GM12878 (cell line): ENCODE data around the gene KBTBD4. TPM values are rescaled to one million over a fixed set of nuclear protein-coding genes. Genes with fewer than 3 reads are reported as not detected.

Experiments used
- ATAC-seq: fragments of 200-7000 bp; cut with Tn5 transposase; 3 replicates; pipeline ENCODE4 v1.9.1; 2020; ENCODE audit warnings: mild to moderate bottlenecking, moderate library complexity
- BruUV-seq: library from RNA; stranded (reverse); fragments of 400-500 nt; replicated peaks from 2 replicates; lab custom pipeline; 2021; lab: Mats Ljungman, UMichigan
- CTCF ChIA-PET: fragments of 300-600 bp; sonication (Branson Sonifier 250); formaldehyde crosslinking; extraction: SDS; loops from one replicate; lab custom pipeline; 2021; ENCODE audit warnings: inconsistent platforms; lab: Yijun Ruan, JAX
- POLR2A ChIA-PET: fragments of 350-600 bp; formaldehyde crosslinking; extraction: SDS; loops from one replicate; lab custom pipeline; 2021; ENCODE audit warnings: inconsistent platforms; lab: Charles Lee
- RAD21 ChIA-PET: fragments of 300-600 bp; sonication (Branson Sonifier 250); formaldehyde crosslinking; loops from one replicate; lab custom pipeline; 2023; ENCODE audit warnings: antibody characterized with exemption; ENCODE audit not compliant: unreplicated experiment; lab: Charles Lee
- SMC1A ChIA-PET: fragments of 300-600 bp; sonication (Branson Sonifier 250); formaldehyde crosslinking; loops from one replicate; lab custom pipeline; 2023; ENCODE audit not compliant: unreplicated experiment, uncharacterized antibody; lab: Charles Lee
- DNase-seq: peaks from one replicate; pipeline ENCODE4 v3.0.0-alpha.2; 2011; ENCODE audit warnings: low read depth, low spot score
- FAIRE-seq: peaks from 3 replicates; lab custom pipeline; 2011; peaks lifted over from hg19 to GRCh38; lab: Jason Lieb, UNC
- H2AFZ ChIP-seq: 2 replicates; pipeline ENCODE4 v1.6.0; 2011; ENCODE audit warnings: low read depth, low read length, control low read depth; ENCODE audit not compliant: control insufficient read depth
- H3K27ac ChIP-seq: 2 replicates; pipeline ENCODE4 v1.5.1; 2011; ENCODE audit warnings: control low read depth; ENCODE audit not compliant: control insufficient read depth, insufficient read depth
- H3K27me3 ChIP-seq, 2 experiments: replicated peaks in 1 of 2; 2 replicates each; pipeline versions ENCODE4 v1.6.0 to v1.6.1; 2011; ENCODE audit warnings: low read length in 1 of 2; ENCODE audit not compliant: control insufficient read depth in 2 of 2, insufficient read depth in 2 of 2
- H3K36me3 ChIP-seq, 2 experiments: 2 replicates each; pipeline ENCODE4 v1.5.1; 2011; ENCODE audit warnings: low read length in 1 of 2; ENCODE audit not compliant: control insufficient read depth in 2 of 2, insufficient read depth in 2 of 2
- H3K4me1 ChIP-seq: 2 replicates; pipeline ENCODE4 v1.6.1; 2011; ENCODE audit warnings: mild to moderate bottlenecking, low read length, moderate library complexity, mixed read lengths; ENCODE audit not compliant: control insufficient read depth, insufficient read depth
- H3K4me2 ChIP-seq: 2 replicates; pipeline ENCODE4 v1.6.0; 2011; ENCODE audit warnings: control low read depth; ENCODE audit not compliant: control insufficient read depth, insufficient read depth
- H3K4me3 ChIP-seq: fragments of 200-600 bp; sonication (generic); 2 replicates; pipeline ENCODE4 v1.5.1; 2016
- H3K79me2 ChIP-seq: 2 replicates; pipeline ENCODE4 v1.6.0; 2011; ENCODE audit warnings: low read length; ENCODE audit not compliant: control insufficient read depth, insufficient read depth
- H3K9ac ChIP-seq: 2 replicates; pipeline ENCODE4 v1.8.0; 2011; ENCODE audit warnings: low read length, control low read depth, mixed read lengths; ENCODE audit not compliant: control insufficient read depth, insufficient read depth
- H3K9me3 ChIP-seq: replicated peaks from 3 replicates; pipeline ENCODE4 v1.5.1; 2011; ENCODE audit warnings: mild to moderate bottlenecking, low read length; ENCODE audit not compliant: control insufficient read depth, insufficient read depth
- H4K20me1 ChIP-seq: 2 replicates; pipeline ENCODE4 v1.6.0; 2011; ENCODE audit not compliant: control insufficient read depth, insufficient read depth
- EED ChIP-seq: sonication (generic); IDR thresholded peaks from 2 replicates; pipeline ENCODE4 v1.6.1; 2016; ENCODE audit warnings: antibody characterized with exemption, low read depth
- EGR1 ChIP-seq, 2 experiments: IDR thresholded peaks; 1 replicate in 1 of 2; 2 replicates in 1 of 2; pipeline ENCODE4 v1.6.1; 2011 to 2012; ENCODE audit warnings: low read depth in 2 of 2, low read length in 2 of 2, borderline replicate concordance in 1 of 2, mild to moderate bottlenecking in 1 of 2, moderate library complexity in 1 of 2
- EZH2 ChIP-seq: IDR thresholded peaks from 2 replicates; pipeline ENCODE4 v1.6.1; 2012; ENCODE audit warnings: low read depth, mild to moderate bottlenecking, control low read depth, inconsistent platforms, low read length, borderline replicate concordance; ENCODE audit not compliant: control insufficient read depth
- FOS ChIP-seq: IDR thresholded peaks from 3 replicates; pipeline ENCODE4 v1.6.1; 2011; ENCODE audit warnings: borderline replicate concordance; ENCODE audit not compliant: insufficient read length; ENCODE audit errors: extremely low read depth
- HDAC2 ChIP-seq: fragments of 200-600 bp; sonication (generic); IDR thresholded peaks from 2 replicates; pipeline ENCODE4 v1.6.1; 2017
- KDM1A ChIP-seq: fragments of 200-600 bp; sonication (generic); IDR thresholded peaks from 2 replicates; pipeline ENCODE4 v1.6.1; 2016; ENCODE audit warnings: borderline replicate concordance
- SMC3 ChIP-seq: IDR thresholded peaks from 2 replicates; pipeline ENCODE4 v1.6.1; 2011; ENCODE audit warnings: low read length, improper control_type of control experiment, borderline replicate concordance
- WRNIP1 ChIP-seq: IDR thresholded peaks from 2 replicates; pipeline ENCODE4 v1.6.1; 2011; ENCODE audit warnings: low read depth, low read length, improper control_type of control experiment, borderline replicate concordance
- WGBS: methylation state at CpG from one replicate; pipeline ENCODE4 v1.1.6; 2016; ENCODE audit warnings: low lambda C conversion rate; ENCODE audit not compliant: insufficient replicate concordance, insufficient coverage; ENCODE audit errors: missing lambda C conversion rate; 5-methylcytosine and 5-hydroxymethylcytosine counted together
- in situ Hi-C: fragments of 300-500 bp; cut with MboI; formaldehyde crosslinking; loops from 9 replicates; pipeline ENCODE4 v1.14.3; 2018; ENCODE audit warnings: mixed read lengths
- intact Hi-C: fragments of 100-400 bp; cut with micrococcal nuclease; formaldehyde crosslinking; loops from one replicate; pipeline ENCODE4 v1.14.2; 2022; ENCODE audit not compliant: unreplicated experiment
- polyA plus RNA-seq, 11 experiments: library from polyadenylated mRNA; depleted of rRNA in 4 of 11; unstranded in 6 of 11; stranded (reverse) in 5 of 11; fragments of >200 nt; fragmentation: Nextera tagmentation in 4 of 11; fragmentation: Illumina TruSeq in 1 of 11; extraction: Ambion mirVana in 4 of 11; extraction: Trizol in 1 of 11; gene quantifications; 1 replicate in 1 of 11; 2 replicates in 10 of 11; pipeline versions ENCODE4 v1.2.1 to v1.2.3, GENCODE V29; 2011 to 2016; ENCODE audit warnings: inconsistent platforms in 2 of 11, missing spikeins in 2 of 11, low read depth in 1 of 11
- total RNA-seq, 4 experiments: library from RNA; depleted of rRNA in 3 of 4; stranded (reverse); fragments of >200 nt in 3 of 4; fragmentation: Illumina TruSeq in 1 of 4; extraction: Trizol in 1 of 4; gene quantifications; 2 replicates each; pipeline versions ENCODE4 v1.2.1 to v1.2.3, GENCODE V29; 2013 to 2021
- TF ChIP-seq, protein P1 (sequence below): IDR thresholded peaks from 2 replicates; pipeline ENCODE4 v1.6.1; 2011; ENCODE audit warnings: mild to moderate bottlenecking, low read depth, low read length, moderate library complexity; ENCODE audit not compliant: insufficient replicate concordance
- TF ChIP-seq, protein P2 (sequence below): fragments of 450-650 bp; IDR thresholded peaks from 2 replicates; pipeline ENCODE4 v1.6.1; 2018; ENCODE audit warnings: mild to moderate bottlenecking, low read depth, moderate library complexity; ENCODE audit not compliant: partially characterized antibody
- TF ChIP-seq, protein P3 (sequence below): IDR thresholded peaks from 2 replicates; pipeline ENCODE4 v1.6.1; 2012; ENCODE audit warnings: low read depth, low read length, improper control_type of control experiment

Gene KBTBD4
- total and polyA plus RNA-seq, 10 of the 15 experiments (the other 5 are each of a cell fraction or from before 2014, with no cell fraction given) = 18.4 to 46.4 (median 25.7) TPM

DNA sequence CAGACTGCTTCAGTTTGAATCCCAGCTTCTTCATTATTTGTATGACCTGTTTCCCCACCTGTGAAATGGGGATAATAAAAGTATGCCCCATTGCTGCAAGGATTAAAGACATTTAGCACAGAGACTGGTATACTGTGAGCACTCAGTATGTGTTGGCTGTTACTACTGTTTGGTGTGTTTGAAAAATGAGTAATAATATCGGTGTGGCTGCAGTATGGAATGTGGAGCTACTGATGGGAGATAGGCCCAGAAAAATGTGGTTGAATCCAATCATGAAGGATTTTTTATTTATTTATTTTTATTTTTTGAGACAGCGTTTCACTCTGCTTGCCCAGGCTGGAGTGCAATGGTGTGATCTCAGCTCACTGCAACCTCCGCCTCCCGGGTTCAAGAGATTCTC is 24.5 kb upstream of the KBTBD4 start:
- no TSS peak for BruUV-seq
- H4K20me1 ChIP-seq = no peaks in the 10 kb centered on the region
- no peaks in the 10 kb centered on the region for H3K79me2 ChIP-seq
- SMC1A ChIA-PET = no interaction called here
- POLR2A ChIA-PET = interaction anchor here (0.5 kb wide), 1 partner anchor 62 kb away, joined by 3 read pairs; no protein-coding TSS in a partner anchor
- no peaks in the 10 kb centered on the region for H3K4me1 ChIP-seq
- no peak overlapping the region for H3K4me3 ChIP-seq
- no peak overlapping the region for H3K9ac ChIP-seq
- in situ Hi-C loops = no loop called here
- DNase-seq (no peak), ATAC-seq (no peak), FAIRE-seq (no peak)
- H2AFZ ChIP-seq = no peak overlapping the region
- no peaks in the 10 kb centered on the region; a peak in 1 of 4 replicates for H3K27me3 ChIP-seq
- H3K27ac ChIP-seq = no peak overlapping the region
- RAD21 ChIA-PET = no interaction called here
- H3K4me2 ChIP-seq = no peak overlapping the region
- TF ChIP-seq, protein P1, sequence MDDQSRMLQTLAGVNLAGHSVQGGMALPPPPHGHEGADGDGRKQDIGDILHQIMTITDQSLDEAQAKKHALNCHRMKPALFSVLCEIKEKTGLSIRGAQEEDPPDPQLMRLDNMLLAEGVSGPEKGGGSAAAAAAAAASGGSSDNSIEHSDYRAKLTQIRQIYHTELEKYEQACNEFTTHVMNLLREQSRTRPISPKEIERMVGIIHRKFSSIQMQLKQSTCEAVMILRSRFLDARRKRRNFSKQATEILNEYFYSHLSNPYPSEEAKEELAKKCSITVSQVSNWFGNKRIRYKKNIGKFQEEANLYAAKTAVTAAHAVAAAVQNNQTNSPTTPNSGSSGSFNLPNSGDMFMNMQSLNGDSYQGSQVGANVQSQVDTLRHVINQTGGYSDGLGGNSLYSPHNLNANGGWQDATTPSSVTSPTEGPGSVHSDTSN = no peak
- TF ChIP-seq SMC3 (no peak), KDM1A (no peak), EZH2 (no peak)
- intact Hi-C loops = no loop called here
- no peaks in the 10 kb centered on the region for H3K9me3 ChIP-seq
- CTCF ChIA-PET = no interaction called here
- 74% methylated on average over 4 of the region's 4 CpGs for WGBS
- no peaks in the 10 kb centered on the region for H3K36me3 ChIP-seq

DNA sequence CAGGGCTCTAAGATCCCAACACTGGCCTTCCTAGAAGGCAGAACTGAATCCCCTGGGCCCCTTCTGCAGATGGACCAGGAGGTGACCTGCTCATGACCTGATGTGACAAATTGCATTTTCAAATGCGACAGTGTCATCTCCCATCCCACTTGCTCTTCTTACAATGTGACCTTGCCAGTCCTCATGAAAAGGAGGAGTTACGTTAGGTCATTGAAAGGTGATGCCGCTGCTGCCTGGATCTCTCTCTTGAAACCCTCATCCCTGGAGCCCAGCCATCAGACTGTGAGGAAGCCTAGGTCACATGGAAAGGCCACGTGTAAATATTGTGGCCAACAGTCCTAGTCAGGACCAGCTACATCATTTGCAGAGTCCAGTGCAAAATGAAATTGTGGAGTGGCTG is 21.1 kb upstream of the KBTBD4 start:
- no peak for DNase-seq
- in situ Hi-C loops = no loop called here
- Histone ChIP-seq H3K36me3 (no peaks in the 10 kb centered on the region), H3K27ac (no peak overlapping the region), H3K4me2 (no peak overlapping the region), H2AFZ (no peak overlapping the region), H3K9ac (no peak overlapping the region), H3K79me2 (no peaks in the 10 kb centered on the region), H3K27me3 (no peaks in the 10 kb centered on the region), H3K4me3 (no peak overlapping the region), H3K9me3 (no peaks in the 10 kb centered on the region), H4K20me1 (no peaks in the 10 kb centered on the region), H3K4me1 (no peaks in the 10 kb centered on the region)
- BruUV-seq = no TSS peak
- ChIA-PET CTCF (no interaction called here), SMC1A (interaction anchor here (1.2 kb wide), 1 partner anchor 19 kb away, joined by 3 read pairs; no protein-coding TSS in a partner anchor), RAD21 (no interaction called here), POLR2A (no interaction called here)
- intact Hi-C loops = no loop called here
- 61% methylated on average over 4 of the region's 4 CpGs for WGBS
- no peak for FAIRE-seq
- ATAC-seq = no peak
- TF ChIP-seq, protein P1 = no peak
- TF ChIP-seq, protein P2, sequence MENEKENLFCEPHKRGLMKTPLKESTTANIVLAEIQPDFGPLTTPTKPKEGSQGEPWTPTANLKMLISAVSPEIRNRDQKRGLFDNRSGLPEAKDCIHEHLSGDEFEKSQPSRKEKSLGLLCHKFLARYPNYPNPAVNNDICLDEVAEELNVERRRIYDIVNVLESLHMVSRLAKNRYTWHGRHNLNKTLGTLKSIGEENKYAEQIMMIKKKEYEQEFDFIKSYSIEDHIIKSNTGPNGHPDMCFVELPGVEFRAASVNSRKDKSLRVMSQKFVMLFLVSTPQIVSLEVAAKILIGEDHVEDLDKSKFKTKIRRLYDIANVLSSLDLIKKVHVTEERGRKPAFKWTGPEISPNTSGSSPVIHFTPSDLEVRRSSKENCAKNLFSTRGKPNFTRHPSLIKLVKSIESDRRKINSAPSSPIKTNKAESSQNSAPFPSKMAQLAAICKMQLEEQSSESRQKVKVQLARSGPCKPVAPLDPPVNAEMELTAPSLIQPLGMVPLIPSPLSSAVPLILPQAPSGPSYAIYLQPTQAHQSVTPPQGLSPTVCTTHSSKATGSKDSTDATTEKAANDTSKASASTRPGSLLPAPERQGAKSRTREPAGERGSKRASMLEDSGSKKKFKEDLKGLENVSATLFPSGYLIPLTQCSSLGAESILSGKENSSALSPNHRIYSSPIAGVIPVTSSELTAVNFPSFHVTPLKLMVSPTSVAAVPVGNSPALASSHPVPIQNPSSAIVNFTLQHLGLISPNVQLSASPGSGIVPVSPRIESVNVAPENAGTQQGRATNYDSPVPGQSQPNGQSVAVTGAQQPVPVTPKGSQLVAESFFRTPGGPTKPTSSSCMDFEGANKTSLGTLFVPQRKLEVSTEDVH = no peak
- TF ChIP-seq WRNIP1 (no peak), EED (no peak), EGR1 (IDR thresholded peaks at IDR 0.05; ENCODE audit: borderline replicate concordance in 1 of 2, low read depth in 2 of 2, low read length in 2 of 2) (no peak), KDM1A (no peak), FOS (no peak), HDAC2 (no peak)
- TF ChIP-seq, protein P3, sequence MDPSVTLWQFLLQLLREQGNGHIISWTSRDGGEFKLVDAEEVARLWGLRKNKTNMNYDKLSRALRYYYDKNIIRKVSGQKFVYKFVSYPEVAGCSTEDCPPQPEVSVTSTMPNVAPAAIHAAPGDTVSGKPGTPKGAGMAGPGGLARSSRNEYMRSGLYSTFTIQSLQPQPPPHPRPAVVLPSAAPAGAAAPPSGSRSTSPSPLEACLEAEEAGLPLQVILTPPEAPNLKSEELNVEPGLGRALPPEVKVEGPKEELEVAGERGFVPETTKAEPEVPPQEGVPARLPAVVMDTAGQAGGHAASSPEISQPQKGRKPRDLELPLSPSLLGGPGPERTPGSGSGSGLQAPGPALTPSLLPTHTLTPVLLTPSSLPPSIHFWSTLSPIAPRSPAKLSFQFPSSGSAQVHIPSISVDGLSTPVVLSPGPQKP = no peak
